HG03558 (cell line): ENCODE data around the gene PJA1.

Experiments
- ATAC-seq: cut with Tn5 transposase; IDR thresholded peaks from one replicate; pipeline ENCODE4 v1.9.1; 2021; ENCODE audit warnings: moderate number of reproducible peaks; ENCODE audit not compliant: unreplicated experiment; ENCODE audit errors: extremely low read depth

The PJA1 gene

GRCh38 chrX:69172937-69173336 is 7.7 kb upstream of the PJA1 start:
- ATAC-seq: no peak

- ATAC-seq: no peak
These were observed 5.1 kb upstream of the PJA1 start for GRCh38 chrX:69170319-69170718.

GRCh38 chrX:69163936-69164741 is 1.1 kb downstream of the PJA1 start:
- ATAC-seq: no peak

GRCh38 chrX:69162361-69162865 is 2.8 kb downstream of the PJA1 start:
- no peak for ATAC-seq

GRCh38 chrX:69161786-69162349 is 3.4 kb downstream of the PJA1 start:
- no peak for ATAC-seq

- no peak for ATAC-seq
These were observed 3.9 kb downstream of the PJA1 start for GRCh38 chrX:69161371-69161770.

- ATAC-seq: peak; percentile 83
These were observed 6.9 kb downstream of the PJA1 start for GRCh38 chrX:69158166-69158980.

GRCh38 chrX:69156638-69157037 is 8.6 kb downstream of the PJA1 start:
- ATAC-seq: no peak

GRCh38 chrX:69155786-69156520 is 9.3 kb downstream of the PJA1 start:
- ATAC-seq: no peak

GRCh38 chrX:69154051-69154450 is 11.2 kb downstream of the PJA1 start:
- no peak for ATAC-seq

GRCh38 chrX:69153060-69153730 is 12.1 kb downstream of the PJA1 start:
- ATAC-seq: no peak

- no peak for ATAC-seq
These were observed 12.8 kb downstream of the PJA1 start for GRCh38 chrX:69152417-69152841.

- ATAC-seq: no peak
These were observed 13.4 kb downstream of the PJA1 start for GRCh38 chrX:69151866-69152284.

- no peak for ATAC-seq
These were observed 14.8 kb downstream of the PJA1 start for GRCh38 chrX:69150281-69150960.

- no peak for ATAC-seq
These were observed 15.6 kb downstream of the PJA1 start for GRCh38 chrX:69149466-69150280.

GRCh38 chrX:69148946-69149345 is 16.3 kb downstream of the PJA1 start:
- no peak for ATAC-seq

- no peak for ATAC-seq
These were observed 18.5 kb downstream of the PJA1 start for GRCh38 chrX:69146739-69147138.

GRCh38 chrX:69145714-69146113 is 19.5 kb downstream of the PJA1 start:
- ATAC-seq: no peak
